HG03439 (cell line): ENCODE results near the gene SH3BP5.
"Not testable (repeated sequence)": the region's sequence is repeated elsewhere in the genome, so short reads cannot be mapped to it uniquely, and the experiment has no call there.

ENCODE experiments used
- ATAC-seq: cut with Tn5 transposase; IDR thresholded peaks from one replicate; pipeline ENCODE4 v1.9.1; 2021; ENCODE audit warnings: mild to moderate bottlenecking, moderate library complexity; ENCODE audit not compliant: unreplicated experiment

Gene SH3BP5, protein sequence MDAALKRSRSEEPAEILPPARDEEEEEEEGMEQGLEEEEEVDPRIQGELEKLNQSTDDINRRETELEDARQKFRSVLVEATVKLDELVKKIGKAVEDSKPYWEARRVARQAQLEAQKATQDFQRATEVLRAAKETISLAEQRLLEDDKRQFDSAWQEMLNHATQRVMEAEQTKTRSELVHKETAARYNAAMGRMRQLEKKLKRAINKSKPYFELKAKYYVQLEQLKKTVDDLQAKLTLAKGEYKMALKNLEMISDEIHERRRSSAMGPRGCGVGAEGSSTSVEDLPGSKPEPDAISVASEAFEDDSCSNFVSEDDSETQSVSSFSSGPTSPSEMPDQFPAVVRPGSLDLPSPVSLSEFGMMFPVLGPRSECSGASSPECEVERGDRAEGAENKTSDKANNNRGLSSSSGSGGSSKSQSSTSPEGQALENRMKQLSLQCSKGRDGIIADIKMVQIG

DNA sequence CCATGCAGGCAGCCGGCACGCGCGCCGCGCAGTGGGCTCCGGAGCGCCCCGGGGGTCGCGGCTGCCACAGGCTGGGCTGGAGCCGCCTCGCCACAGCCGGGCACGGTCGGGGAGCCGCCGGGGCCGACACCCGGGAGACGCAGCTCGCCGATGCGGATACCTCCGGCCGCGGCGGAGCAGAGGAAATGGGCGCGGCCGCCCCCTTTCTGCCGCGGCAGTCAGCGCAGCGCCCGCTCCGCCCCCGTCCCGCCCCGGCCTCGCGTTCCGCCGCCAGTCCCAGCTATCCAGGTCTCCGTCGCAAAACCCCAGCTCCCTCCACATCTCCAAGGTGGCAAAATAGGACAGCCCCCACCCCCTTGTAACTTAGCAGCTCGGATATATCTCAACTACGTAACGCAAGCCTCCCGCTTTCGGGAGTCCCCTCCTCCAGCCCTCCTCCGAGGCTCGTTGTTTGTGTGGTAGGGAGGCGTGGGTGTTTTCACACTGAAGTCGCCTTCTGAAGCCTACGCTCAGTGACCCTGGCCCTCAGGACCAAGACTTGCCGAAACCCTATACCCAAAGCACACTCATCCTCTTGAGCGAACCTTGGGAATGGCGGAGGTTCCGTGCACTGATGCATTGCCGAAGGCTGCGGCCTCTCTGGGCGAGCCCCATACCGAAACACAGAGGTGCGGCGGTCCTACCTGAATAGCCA, at the start of gene SH3BP5:
SH3BP5 (minus strand) TSS at position 182 of the 694 bp plus-strand sequence; CDS start at position 4, 178 bp downstream.
- peak; percentile 70 for ATAC-seq

DNA sequence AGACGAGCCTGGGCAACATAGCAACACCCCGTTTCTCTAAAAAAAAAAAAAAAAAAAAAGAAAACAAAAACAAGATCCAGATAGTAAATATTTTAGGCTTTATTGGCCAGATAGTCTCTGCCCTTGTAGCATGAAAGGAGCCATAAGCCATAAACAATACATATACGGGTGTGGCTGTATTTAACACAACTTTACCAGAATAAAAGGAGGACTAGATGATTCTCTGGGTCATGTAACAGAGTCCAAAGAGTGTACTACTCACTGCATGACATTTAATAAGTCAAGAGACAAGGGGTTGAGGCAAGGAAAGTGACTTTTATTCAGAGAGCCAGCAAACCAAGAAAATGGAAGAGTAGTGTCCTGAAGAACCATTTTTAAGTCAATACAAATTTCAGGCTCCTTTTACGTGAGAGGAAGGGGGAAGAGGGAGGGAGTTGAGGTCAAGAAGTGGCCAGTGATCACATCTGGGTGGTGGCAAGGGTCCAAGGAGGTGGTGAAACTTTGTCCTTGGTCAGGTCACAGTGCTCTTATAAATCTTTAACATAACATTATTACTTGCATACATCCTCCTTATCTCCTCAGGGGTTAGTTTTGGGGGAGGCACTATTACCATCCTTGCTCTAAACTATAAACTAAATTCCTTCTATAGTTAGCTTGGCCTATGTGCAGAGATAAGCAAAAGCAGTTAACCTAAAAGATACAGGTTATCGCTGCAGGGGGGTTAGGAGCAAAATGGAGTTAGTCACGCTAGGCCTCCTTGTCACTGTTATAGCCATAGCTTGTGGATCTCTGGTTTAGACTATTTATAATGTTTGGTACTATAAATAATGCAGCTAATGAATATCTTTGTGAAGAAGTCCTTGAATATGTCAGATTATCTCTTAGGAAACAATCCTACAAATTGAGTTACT, 48.8 kb upstream of the SH3BP5 start:
- no peak for ATAC-seq

DNA sequence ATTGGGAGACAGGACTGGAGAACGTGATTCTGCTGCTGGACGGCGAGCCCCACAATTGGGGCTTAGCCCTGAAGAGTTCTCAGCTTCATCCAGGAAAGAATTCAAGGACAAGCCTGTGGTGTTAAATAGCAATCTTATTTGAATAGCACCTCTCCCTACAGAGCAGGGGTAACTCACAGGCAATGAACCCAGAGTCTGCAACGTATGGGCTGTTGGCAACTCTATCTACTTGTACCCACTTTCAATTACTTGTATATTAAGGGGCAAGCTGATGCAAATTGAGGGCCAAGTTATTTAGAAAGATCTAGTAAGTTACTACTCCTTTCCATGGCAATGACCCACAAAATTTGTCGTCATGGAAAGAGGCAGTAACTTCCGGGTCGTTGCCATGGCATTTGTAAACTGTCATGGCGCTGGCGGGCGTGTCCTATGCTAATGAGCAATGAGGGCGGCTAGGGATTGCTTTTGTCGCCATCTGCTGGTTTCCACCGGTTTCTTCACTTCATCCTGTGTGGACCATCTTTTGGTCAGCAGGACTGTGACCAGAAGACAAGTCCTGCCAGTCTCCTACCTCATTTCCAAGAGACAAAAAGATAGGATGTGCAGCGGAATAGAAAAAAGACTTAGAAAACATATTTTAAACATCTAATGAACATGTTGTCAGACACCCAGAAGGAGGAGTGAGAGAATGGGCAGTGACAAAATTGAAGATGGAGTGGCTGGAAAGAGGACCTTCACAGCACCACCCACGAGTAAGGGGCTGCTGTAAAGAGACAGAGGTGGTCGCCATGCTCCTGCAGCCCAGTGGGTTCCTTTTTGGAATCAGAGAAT, 45.8 kb upstream of the SH3BP5 start:
- ATAC-seq = peak; percentile 92

DNA sequence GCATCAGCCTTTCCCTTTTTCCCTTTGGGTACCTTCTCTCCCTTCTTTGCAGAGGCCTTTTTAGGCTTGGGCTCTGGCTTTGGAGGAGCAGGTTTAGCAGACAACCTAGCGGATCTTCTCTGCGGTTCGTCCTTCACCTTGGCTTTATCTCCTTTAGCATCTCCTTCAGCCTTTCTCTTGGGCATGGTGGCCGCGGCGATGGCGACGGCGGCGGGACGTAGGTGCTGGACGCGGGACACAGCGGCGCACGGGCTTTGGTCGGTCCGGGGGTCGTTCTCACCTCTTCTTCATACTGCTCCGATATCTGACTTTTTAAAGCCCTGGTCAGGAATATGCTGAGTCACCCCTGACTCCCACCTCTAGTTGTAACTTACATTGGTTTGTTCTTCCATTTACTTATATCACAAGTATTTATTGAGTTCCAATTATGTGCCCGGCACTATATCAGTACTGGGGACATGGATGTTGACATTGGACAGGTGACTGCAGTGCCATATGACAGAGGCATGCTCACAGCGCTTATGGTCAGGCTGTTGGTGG, 43.1 kb upstream of the SH3BP5 start:
- no peak for ATAC-seq

DNA sequence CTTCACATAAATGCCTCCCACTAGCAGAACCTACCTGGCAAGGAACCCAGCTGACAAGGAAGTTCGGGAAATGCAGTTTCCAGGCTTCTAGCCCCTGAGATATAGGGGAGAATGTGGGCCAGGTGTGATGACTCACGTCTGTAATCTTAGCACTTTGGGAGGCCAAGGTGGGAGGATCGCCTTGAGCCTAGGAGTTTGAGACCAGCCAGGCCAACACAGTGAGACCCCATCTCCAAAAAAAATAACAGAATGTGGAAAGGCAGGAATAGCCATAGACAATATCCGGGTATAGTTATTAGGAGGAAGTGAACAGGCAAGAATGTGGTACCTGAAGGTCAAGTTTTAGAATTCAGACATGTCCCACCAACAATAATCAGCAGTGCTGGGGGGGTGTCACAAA, 40.5 kb upstream of the SH3BP5 start:
- ATAC-seq = no peak

DNA sequence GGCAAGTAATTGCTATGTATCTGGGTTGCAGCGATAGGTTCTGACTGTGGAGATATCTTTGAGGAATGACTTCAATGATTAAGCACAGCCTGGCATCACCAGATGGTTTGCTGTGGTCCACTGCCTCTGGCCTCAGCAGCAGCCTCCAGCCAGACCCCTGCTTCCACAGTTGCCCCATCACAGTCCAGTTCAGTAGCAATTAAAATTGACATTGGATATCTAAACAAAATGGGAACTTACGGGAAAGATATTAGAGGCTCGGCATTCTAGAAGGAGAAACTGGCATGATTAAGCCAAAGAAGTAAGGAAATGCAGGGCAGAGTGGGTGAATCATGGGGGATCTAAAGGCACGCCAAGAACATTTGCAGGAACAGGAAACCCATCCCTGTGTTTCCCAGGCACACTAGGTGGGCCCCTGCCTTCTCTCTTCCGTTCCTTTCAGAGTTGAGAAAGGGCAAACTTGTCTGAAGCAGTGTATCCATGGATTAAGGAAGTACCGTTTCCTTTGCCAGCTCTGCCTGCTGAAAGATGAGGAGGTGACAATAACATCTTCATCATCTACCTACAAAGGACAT, 36.3 kb upstream of the SH3BP5 start:
- ATAC-seq = no peak

DNA sequence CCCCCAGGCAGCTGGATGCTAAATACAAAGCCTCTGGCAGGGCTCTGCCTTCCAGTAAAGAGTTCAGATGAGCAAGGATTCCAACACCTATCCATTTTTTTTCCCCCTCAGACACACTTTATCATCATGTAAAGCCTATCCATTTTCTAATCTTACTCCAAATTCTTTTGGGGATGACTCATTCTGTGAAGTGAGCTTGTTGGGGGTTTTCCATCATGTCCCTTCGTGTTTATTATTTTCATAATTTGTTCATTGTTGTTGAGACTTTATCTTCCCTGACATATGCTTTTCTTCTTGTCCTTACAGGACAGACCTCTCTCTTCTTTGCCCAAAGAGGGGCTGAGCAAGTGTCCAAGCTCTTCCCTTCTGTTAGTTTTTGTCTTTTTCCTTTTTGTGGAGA, 34.7 kb upstream of the SH3BP5 start:
- ATAC-seq = no peak

DNA sequence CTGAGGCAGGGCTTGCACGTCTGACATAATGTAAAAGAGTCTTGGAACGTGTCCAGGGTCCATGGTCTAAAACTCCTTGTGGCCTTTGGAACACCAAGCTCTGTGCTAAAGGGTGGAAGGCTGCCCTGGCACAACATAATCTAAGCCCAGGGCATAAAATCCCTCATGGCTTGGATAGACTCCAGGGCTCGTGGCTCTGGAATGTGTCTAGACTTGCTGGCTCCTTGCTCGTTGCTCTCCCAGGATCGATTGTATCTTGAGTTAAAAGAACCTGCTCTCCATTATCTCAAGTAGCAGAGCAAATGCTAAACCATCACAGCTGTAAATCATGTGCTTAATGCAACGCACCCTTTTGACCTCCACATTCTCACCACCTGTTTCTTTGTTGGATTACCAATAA, 31.7 kb upstream of the SH3BP5 start:
- ATAC-seq = not testable (repeated sequence)

DNA sequence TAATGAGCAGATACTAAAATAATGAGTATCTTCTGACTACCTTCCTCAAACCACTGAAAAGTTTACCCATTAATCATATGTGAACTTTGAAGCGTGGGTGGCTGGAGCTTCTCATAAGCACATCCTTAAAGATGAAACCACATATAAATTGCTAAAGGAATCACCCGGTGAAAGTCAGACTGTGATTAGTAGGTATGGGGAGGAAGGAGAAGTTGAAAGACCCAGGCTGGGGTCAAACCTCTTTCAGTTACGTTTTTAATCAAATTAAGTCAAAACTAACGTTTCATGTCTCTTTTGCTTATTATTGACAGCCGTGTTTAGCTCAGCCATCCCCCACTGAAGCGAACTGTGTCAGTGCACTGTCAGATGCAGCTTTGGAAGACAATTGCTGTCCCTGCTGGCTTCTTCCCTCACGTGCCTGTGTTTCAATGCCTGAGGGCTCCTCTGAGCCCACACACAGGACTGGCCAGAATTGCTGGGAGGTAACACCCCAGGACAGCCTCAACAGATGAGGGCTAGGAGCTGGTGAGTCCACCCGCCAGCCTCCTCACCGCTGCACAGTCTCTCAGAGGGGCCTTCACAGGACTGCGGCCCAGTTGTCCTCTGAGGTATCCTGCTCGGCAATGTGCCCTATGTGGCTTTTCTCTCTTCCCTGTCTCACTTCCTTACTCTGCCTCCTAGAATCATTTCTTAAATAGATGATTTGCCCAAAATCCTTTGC, 29.3 kb upstream of the SH3BP5 start:
- peak; percentile 67 for ATAC-seq

DNA sequence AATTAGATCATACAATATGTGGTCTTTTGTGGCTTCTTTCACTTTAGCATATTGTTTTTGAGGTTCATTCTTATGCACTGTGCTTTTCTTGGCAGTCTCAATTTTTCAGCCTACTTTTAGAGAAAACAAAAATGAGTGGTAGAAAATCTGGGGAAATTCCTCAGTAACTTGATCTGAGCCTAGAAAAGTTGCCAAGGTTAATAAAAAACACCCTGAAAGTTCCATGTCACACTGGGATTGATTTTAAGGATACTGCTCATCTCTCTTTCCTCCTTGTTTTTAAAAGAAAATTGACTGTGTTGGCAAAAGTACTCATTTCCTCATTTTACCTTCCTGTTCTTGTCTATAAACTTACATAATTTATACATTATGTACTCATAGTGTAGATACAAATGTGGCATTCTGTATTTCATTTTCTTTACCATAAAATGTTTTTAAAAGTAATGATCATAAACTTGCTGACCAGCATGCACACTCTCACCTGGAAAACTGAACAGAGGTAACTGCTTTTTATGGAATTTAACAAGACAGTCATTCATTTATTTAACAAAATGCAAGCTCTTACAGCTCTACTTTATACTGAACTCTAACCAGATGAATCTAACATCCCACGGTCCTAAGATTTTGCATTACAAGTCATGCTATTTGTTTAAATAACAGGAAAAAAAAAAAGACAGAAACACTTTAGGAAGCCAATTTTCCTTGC, 28.6 kb upstream of the SH3BP5 start:
- no peak for ATAC-seq

DNA sequence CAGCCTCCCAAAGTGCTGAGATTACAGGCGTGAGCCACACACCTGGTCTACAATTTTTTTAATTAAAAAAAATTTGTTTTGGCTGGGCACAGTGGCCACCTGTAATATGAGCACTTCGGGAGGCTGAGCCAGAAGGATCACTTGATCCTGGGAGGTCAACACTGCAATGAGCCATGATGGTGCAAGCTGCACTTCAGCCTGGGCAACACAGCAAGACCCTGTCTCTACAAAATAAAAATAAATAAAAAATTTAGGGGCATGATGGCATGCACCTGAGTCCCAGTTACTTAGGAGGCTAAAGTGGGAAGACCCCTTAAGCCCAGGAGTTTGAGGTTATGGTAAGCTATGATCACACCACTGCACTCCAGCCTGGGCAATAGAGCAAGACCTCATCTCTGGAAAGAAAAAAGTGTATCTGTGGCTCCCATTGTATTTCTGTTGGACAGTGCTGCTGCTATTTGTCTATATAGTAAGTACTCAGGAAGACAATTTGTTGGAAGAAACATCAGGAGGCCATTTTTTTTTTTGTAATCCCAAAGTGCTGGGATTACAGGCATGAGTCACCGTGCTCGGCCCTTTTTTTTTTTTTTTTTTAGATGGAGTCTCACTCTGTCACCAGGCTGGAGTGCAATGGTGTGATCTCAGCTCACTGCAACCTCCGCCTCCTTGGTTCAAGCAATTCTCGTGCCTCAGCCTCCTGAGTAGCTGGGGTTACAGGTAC, 27.5 kb upstream of the SH3BP5 start:
- ATAC-seq = no peak

DNA sequence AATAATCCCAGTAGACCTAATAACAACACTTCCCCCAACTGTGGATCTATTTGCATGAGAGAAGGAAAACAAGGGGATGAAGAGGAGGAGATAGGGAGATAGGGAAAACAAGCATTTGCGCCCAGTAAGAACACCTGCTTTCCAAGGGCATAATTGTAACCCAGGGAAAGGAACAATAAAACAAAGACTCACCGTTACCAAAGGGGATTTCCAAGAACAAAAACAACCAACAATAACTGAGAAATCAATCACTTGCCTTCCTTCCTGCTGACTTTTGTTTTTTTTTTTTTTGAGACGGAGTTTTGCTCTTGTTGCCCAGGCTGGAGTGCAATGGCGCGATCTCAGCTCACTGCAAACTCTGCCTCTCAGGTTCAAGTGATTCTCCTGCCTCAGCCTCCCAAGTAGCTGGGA, 24.3 kb upstream of the SH3BP5 start:
- not testable (repeated sequence) for ATAC-seq

DNA sequence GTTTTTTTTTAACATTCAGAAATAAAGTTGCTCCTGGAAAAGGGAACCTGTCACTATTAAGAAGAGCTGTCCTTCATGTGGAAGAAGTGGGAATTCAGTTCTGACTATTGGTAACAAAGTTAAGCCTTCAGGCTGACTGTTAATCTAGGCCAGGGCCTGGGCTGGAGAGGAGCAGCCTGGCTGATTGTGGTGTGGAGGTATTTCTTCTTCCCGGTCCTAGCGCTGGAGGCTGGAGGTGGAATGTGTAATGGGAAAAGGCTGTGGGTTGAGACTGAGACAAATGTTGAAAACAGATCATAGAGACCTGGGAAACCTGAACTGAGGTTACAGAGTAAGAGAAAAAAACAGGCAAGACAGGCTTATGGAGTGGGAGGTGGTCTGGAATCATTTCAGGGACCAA, 23.8 kb upstream of the SH3BP5 start:
- ATAC-seq = no peak

DNA sequence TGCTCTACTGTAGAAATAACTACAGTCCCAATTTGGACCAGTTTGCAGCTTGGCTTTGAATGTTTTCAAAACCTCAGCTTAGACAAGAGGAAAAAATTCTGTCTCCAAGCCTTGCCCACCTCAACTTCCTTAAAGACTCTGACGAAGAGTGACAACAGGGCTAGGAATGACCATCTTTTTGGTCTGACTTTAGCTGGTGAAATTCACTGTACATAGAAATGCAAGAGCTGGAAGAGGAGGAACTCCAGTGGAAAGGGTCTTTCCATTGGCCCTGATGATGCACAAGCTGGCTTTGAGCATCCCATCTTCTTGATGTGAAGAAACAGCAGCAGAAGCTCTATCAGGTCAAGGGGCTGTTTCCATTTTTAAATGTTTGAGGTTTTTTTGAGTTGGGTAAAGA, 22.7 kb upstream of the SH3BP5 start:
- ATAC-seq = no peak

DNA sequence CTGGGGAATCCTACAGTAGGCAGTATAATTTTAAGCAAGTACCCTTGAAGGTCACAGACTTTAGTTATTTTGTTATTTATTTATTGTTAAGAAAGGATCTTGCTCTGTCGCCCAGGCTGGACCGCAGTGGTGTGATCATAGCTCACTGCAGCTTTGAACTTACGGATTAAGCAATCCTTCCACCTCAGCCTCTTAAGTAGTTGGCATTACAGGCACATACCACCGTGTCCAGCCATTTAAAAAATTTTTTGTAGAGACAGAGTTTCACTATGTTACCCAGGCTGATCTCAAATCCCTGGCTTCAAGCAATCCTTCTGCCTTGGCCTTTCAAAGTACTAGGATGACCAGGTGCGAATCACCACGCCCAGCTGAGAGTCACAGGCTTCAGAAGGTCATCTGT, 22.1 kb upstream of the SH3BP5 start:
- no peak for ATAC-seq

DNA sequence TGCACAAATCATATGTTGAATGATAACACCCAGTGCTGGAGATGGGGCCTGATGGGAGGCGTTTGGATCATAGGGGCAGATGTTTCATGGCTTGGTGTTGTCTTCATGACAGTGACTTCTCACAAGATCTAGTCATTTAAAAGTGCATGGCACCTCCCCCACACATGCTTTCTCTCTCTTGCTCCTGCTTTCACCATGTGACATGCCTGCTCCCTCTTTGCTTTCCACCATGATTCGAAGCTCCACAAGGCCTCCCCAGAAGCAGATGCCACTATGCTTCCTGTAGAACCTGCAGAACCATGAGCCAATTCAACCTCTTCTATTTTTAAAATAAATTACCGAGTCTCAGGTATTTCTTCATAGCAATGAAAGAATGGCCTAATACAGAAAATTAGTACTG, 17.8 kb upstream of the SH3BP5 start:
- no peak for ATAC-seq

DNA sequence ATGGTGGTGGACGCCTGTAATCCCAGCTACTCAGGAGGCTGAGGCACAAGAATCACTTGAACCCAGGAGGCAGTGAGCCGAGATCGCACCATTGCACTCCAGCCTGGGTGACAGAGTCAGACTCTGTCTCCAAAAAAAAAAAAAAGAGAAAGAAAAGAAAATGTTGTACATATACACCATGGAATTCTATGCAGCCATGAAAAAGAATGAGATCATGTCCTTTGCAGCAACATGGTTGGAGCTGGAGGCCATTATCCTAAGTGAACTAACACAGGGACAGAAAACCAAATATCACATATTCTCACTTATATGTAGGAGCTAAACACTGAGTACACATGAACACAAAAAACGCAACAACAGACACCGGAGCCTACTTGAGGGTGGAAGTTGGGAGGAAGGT, 17.1 kb upstream of the SH3BP5 start:
- not testable (repeated sequence) for ATAC-seq

DNA sequence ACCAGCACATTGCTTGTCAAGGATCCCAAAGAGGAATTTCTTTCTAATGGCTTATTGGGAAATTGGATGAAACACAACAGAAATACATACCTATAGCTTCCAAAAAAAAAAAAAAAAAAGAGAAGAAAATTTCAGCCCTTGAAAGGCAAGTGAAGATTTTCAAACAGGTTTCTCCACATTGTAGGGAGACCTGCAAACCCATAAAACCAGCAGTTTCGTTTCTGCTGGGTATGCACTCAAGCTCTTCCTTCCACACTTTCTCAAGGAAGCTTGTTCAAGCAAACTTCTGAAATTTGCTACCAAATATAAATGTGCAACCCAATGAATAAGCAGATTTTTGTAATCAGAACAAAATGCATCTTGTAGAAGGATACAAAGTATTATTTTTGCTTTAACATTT, 15.9 kb upstream of the SH3BP5 start:
- no peak for ATAC-seq
